Stomach (tissue), 4 donors: Measurements from ENCODE around the gene ERC2.

Experiments
- CTCF ChIP-seq, 7 experiments: fragments of 450-650 bp in 4 of 7; fragments of 200-600 bp in 3 of 7; sonication (generic) in 3 of 7; IDR thresholded peaks; one replicate each; pipeline ENCODE4 v1.5.1; 2016 to 2019; ENCODE audit warnings: antibody characterized with exemption in 7 of 7, control low read depth in 2 of 7, mild to moderate bottlenecking in 1 of 7
- EP300 ChIP-seq: sonication (generic); formaldehyde crosslinking; IDR thresholded peaks from one replicate; pipeline ENCODE4 v1.6.1; 2017; ENCODE audit warnings: antibody characterized with exemption
- POLR2A ChIP-seq, 4 donors: fragments of 450-650 bp; IDR thresholded peaks; one replicate each; pipeline ENCODE4 v1.6.1; 2016; ENCODE audit warnings: antibody characterized with exemption in 4 of 4, control low read depth in 2 of 4, mild to moderate bottlenecking in 1 of 4, moderate library complexity in 1 of 4
- POLR2AphosphoS5 ChIP-seq, 3 donors: sonication (generic); formaldehyde crosslinking; IDR thresholded peaks; one replicate each; pipeline ENCODE4 v1.6.1; 2016; ENCODE audit warnings: antibody characterized with exemption in 3 of 3

DNA sequence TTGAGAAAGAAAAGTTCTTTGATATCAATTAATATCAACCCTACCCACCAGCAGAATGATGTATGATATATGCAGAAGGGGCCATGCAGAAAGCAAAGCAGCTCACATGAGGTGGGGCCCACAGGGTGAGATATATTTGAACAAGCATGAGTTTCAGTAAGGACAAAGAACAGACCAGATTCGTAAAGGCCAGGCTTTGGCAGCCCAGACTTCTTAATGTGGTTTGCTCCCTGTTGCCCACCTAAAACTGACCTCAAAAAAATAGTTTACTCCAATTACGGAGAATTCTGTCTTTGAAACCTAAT is 725.5 kb downstream of the ERC2 start:
- TF ChIP-seq EP300 (no peak), POLR2AphosphoS5 (IDR thresholded peaks at IDR 0.05) (no peak), CTCF (IDR thresholded peaks at IDR 0.05) (no peak), POLR2A (IDR thresholded peaks at IDR 0.05) (no peak)
